HepG2 (cell line): ENCODE measurements around the gene SYNE3. TPM values are rescaled to one million over a fixed set of nuclear protein-coding genes. Genes with fewer than 3 reads are reported as not detected.

ENCODE experiments used
- ATAC-seq: fragments of 200-7000 bp; cut with Tn5 transposase; 3 replicates; pipeline ENCODE4 v1.9.1; 2020; ENCODE audit warnings: mild to moderate bottlenecking, moderate library complexity
- BruUV-seq: library from RNA; stranded (reverse); fragments of 400-500 nt; replicated peaks from 2 replicates; lab custom pipeline; 2021; lab: Mats Ljungman, UMichigan
- CTCF ChIA-PET: fragments of 300-600 bp; formaldehyde crosslinking; extraction: SDS; loops from one replicate; lab custom pipeline; 2021; ENCODE audit warnings: low total read pairs, inconsistent platforms, low intra/inter-chr PET ratio; lab: Yijun Ruan, JAX
- POLR2A ChIA-PET: fragments of 350-600 bp; sonication (Branson Sonifier 250); formaldehyde crosslinking; loops from one replicate; lab custom pipeline; 2020; ENCODE audit warnings: antibody characterized with exemption, inconsistent platforms; lab: Yijun Ruan, JAX
- DNase-seq: peaks from one replicate; pipeline ENCODE4 v3.0.0-alpha.2; 2015; ENCODE audit warnings: low spot score
- FAIRE-seq: peaks from 3 replicates; lab custom pipeline; 2011; peaks lifted over from hg19 to GRCh38; lab: Jason Lieb, UNC
- H2AFZ ChIP-seq: one replicate; pipeline ENCODE4 v1.6.1; 2011; ENCODE audit warnings: low read length, inconsistent platforms
- H3K27ac ChIP-seq: fragments of 300-600 bp; 3 replicates; pipeline ENCODE4 v1.8.0; 2011; ENCODE audit warnings: mixed run types, mild to moderate bottlenecking, mixed read lengths, low read length, inconsistent platforms; ENCODE audit not compliant: insufficient read depth; ENCODE audit errors: extremely low read length
- H3K27me3 ChIP-seq, 2 experiments: fragments of 200-600 bp in 1 of 2; 2 replicates in 1 of 2; 3 replicates in 1 of 2; pipeline versions ENCODE4 v1.6.0 to v1.8.0; 2011; ENCODE audit warnings: low read length in 2 of 2, mild to moderate bottlenecking in 2 of 2, moderate library complexity in 2 of 2, inconsistent platforms in 1 of 2; ENCODE audit not compliant: insufficient read depth in 2 of 2, control insufficient read depth in 1 of 2
- H3K36me3 ChIP-seq, 2 experiments: fragments of 200-600 bp in 1 of 2; replicated peaks in 1 of 2; 2 replicates in 1 of 2; 3 replicates in 1 of 2; pipeline versions ENCODE4 v1.5.1 to v1.8.0; 2011; ENCODE audit warnings: low read length in 2 of 2, inconsistent platforms in 1 of 2; ENCODE audit not compliant: insufficient read depth in 2 of 2, control insufficient read depth in 1 of 2
- H3K4me1 ChIP-seq: 2 replicates; pipeline ENCODE4 v1.5.1; 2012; ENCODE audit warnings: low read length, inconsistent platforms; ENCODE audit not compliant: insufficient read depth
- H3K4me2 ChIP-seq: 2 replicates; pipeline ENCODE4 v1.6.0; 2011; ENCODE audit warnings: low read depth, low read length, inconsistent platforms
- H3K4me3 ChIP-seq, 3 experiments: fragments of 200-600 bp in 1 of 3; sonication (generic), shearing (Covaris generic) in 1 of 3; replicated peaks in 1 of 3; 2 replicates each; pipeline ENCODE4 v1.5.1; 2011 to 2016; ENCODE audit warnings: low read length in 3 of 3, inconsistent platforms in 2 of 3, low read depth in 2 of 3, mild to moderate bottlenecking in 2 of 3, control low read depth in 1 of 3, mixed read lengths in 1 of 3; ENCODE audit not compliant: insufficient read depth in 1 of 3
- H3K79me2 ChIP-seq: one replicate; pipeline ENCODE4 v1.6.1; 2011; ENCODE audit warnings: low read length, inconsistent platforms; ENCODE audit not compliant: insufficient read depth
- H3K9ac ChIP-seq: 2 replicates; pipeline ENCODE4 v1.6.0; 2011; ENCODE audit warnings: mild to moderate bottlenecking, low read depth, low read length, inconsistent platforms; ENCODE audit not compliant: insufficient read depth
- H3K9me3 ChIP-seq: 2 replicates; pipeline ENCODE4 v1.5.1; 2012; ENCODE audit warnings: mild to moderate bottlenecking, low read length
- H4K20me1 ChIP-seq: 2 replicates; pipeline ENCODE4 v1.6.0; 2011; ENCODE audit warnings: inconsistent platforms, mild to moderate bottlenecking, low read length, moderate library complexity; ENCODE audit not compliant: insufficient read depth
- ETV6 ChIP-seq: sonication (generic); formaldehyde crosslinking; conservative IDR thresholded peaks from 2 replicates; pipeline ENCODE4 v1.4.0; 2020; ENCODE audit warnings: missing genetic modification reagents
- MBD4 ChIP-seq: IDR thresholded peaks from 2 replicates; pipeline ENCODE4 v1.6.1; 2012; ENCODE audit warnings: low read length, inconsistent platforms, borderline replicate concordance
- NPAS2 ChIP-seq: sonication (generic); formaldehyde crosslinking; IDR thresholded peaks from 2 replicates; pipeline ENCODE4 v1.8.0; 2022; ENCODE audit warnings: mild to moderate bottlenecking, missing genetic modification reagents, borderline replicate concordance
- SMAD1 ChIP-seq: sonication (generic); formaldehyde crosslinking; IDR thresholded peaks from 2 replicates; pipeline ENCODE4 v1.4.0; 2020; ENCODE audit warnings: missing genetic modification reagents, low read depth, mild to moderate bottlenecking, borderline replicate concordance
- TEAD2 ChIP-seq: sonication (generic); formaldehyde crosslinking; IDR thresholded peaks from 2 replicates; pipeline ENCODE4 v1.9.0; 2021; ENCODE audit warnings: missing genetic modification reagents
- TOPORS ChIP-seq: sonication (generic); formaldehyde crosslinking; IDR thresholded peaks from 2 replicates; pipeline ENCODE4 v1.8.0; 2023; ENCODE audit warnings: mild to moderate bottlenecking, missing genetic modification reagents
- USF2 ChIP-seq, 2 experiments: sonication (generic) in 1 of 2; formaldehyde crosslinking in 1 of 2; IDR thresholded peaks; 2 replicates each; pipeline versions ENCODE4 v1.5.1 to v1.6.1; 2011 to 2020; ENCODE audit warnings: borderline replicate concordance in 1 of 2, low read depth in 1 of 2, low read length in 1 of 2, mild to moderate bottlenecking in 1 of 2, missing genetic modification reagents in 1 of 2, moderate library complexity in 1 of 2
- ZBED4 ChIP-seq: sonication (generic); formaldehyde crosslinking; IDR thresholded peaks from 2 replicates; pipeline ENCODE4 v1.4.0; 2020; ENCODE audit warnings: missing genetic modification reagents, borderline replicate concordance
- ZNF234 ChIP-seq: sonication (generic); formaldehyde crosslinking; conservative IDR thresholded peaks from 2 replicates; pipeline ENCODE4 v1.5.1; 2020; ENCODE audit warnings: mild to moderate bottlenecking, missing genetic modification reagents
- WGBS: methylation state at CpG from one replicate; pipeline ENCODE4 v1.1.6; 2017; ENCODE audit warnings: low lambda C conversion rate; 5-methylcytosine and 5-hydroxymethylcytosine counted together
- in situ Hi-C: cut with HindIII; loops from 2 replicates; pipeline ENCODE4 v1.10.0; 2017; ENCODE audit warnings: low pct_unique_long_range_greater_than_20kb; ENCODE audit not compliant: extremely low pct_ligation_motif_present
- intact Hi-C: fragments of 100-400 bp; cut with micrococcal nuclease; formaldehyde crosslinking; loops from one replicate; pipeline ENCODE4 v1.10.0; 2022; ENCODE audit not compliant: unreplicated experiment
- polyA plus RNA-seq, 8 experiments: library from polyadenylated mRNA; depleted of rRNA in 3 of 8; stranded (reverse) in 7 of 8; unstranded in 1 of 8; fragments of >200 nt; fragmentation: Illumina TruSeq in 4 of 8; extraction: Trizol in 4 of 8; gene quantifications; 2 replicates each; pipeline versions ENCODE4 v1.2.1 to v1.2.3, GENCODE V29; 2011 to 2016; ENCODE audit warnings: low read depth in 4 of 8, missing spikeins in 1 of 8, mixed read lengths in 1 of 8; ENCODE audit not compliant: insufficient read depth in 1 of 8
- total RNA-seq, 5 experiments: library from RNA; depleted of rRNA; stranded (reverse); fragments of >200 nt; fragmentation: Illumina TruSeq; extraction: Trizol; gene quantifications; 2 replicates each; pipeline ENCODE4 v1.2.3, GENCODE V29; 2016; ENCODE audit warnings: low read depth in 1 of 5
- TF ChIP-seq, protein P1 (sequence below): sonication (generic); formaldehyde crosslinking; IDR thresholded peaks from 2 replicates; pipeline ENCODE4 v1.5.1; 2020; ENCODE audit warnings: missing genetic modification reagents, mild to moderate bottlenecking, borderline replicate concordance

The SYNE3 gene
- total and polyA plus RNA-seq, 2 of the 13 experiments (the other 11 are each of a cell fraction or from before 2014, with no cell fraction given) = 7.8 to 8.0 TPM

- no peaks in the 10 kb centered on the region for H3K27me3 ChIP-seq
- TF ChIP-seq ETV6 (CRISPR knock-in tag) (no peak), MBD4 (no peak), TEAD2 (no peak), NPAS2 (CRISPR knock-in tag) (no peak)
- TF ChIP-seq, protein P1, sequence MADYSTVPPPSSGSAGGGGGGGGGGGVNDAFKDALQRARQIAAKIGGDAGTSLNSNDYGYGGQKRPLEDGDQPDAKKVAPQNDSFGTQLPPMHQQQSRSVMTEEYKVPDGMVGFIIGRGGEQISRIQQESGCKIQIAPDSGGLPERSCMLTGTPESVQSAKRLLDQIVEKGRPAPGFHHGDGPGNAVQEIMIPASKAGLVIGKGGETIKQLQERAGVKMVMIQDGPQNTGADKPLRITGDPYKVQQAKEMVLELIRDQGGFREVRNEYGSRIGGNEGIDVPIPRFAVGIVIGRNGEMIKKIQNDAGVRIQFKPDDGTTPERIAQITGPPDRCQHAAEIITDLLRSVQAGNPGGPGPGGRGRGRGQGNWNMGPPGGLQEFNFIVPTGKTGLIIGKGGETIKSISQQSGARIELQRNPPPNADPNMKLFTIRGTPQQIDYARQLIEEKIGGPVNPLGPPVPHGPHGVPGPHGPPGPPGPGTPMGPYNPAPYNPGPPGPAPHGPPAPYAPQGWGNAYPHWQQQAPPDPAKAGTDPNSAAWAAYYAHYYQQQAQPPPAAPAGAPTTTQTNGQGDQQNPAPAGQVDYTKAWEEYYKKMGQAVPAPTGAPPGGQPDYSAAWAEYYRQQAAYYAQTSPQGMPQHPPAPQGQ (CRISPR knock-in tag) = no peak
- TF ChIP-seq, all 625 proteins: peak for 0
- no TSS peak for BruUV-seq
- Histone ChIP-seq H3K27ac (no peak overlapping the region), H3K4me1 (peaks cover 16% of the 10 kb centered on the region), H4K20me1 (no peaks in the 10 kb centered on the region), H3K9ac (no peak overlapping the region), H3K4me2 (no peak overlapping the region), H3K4me3 (no peak overlapping the region), H2AFZ (no peak overlapping the region), H3K9me3 (no peaks in the 10 kb centered on the region), H3K36me3 (peaks cover 1 to 8% of the 10 kb centered on the region in 2 experiments; a peak in 2 of 5 replicates), H3K79me2 (peaks cover 20% of the 10 kb centered on the region)
- WGBS = 96% methylated on average over 3 of the region's 6 CpGs
- FAIRE-seq (no peak), ATAC-seq (no peak), DNase-seq (no peak)
- CTCF ChIA-PET = no interaction called here
- intact Hi-C loops (no loop called here), in situ Hi-C loops (no loop called here)
- POLR2A ChIA-PET = no interaction called here
These were observed 7.0 kb downstream of the SYNE3 start for GRCh38 chr14:95509495-95509894.

DNA sequence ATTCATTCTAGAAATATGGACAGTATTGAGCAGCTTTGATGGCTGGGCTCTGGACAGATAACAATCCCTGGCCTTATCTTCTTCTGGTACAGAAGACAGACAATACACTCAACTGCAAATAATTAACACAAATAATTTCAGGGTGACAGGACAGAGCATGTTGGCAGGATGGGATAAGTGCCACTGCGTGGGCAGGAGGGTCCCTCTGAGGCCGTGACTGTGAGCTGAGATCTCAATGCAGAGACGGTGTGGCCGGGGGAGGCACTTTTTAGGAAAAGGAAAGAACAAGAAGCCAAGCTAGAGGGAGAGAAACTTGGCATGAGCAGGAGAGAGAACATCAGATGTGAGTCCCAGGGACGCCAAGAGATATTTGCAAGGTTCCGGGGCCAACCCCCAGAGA, 8.1 kb downstream of the SYNE3 start:
- Histone ChIP-seq H3K27me3 (no peaks in the 10 kb centered on the region), H4K20me1 (no peaks in the 10 kb centered on the region), H3K27ac (no peak overlapping the region), H3K79me2 (peaks cover 14% of the 10 kb centered on the region), H3K4me1 (peaks cover 19% of the 10 kb centered on the region), H2AFZ (no peak overlapping the region), H3K9me3 (no peaks in the 10 kb centered on the region), H3K36me3 (peaks cover 1 to 8% of the 10 kb centered on the region in 2 experiments; a peak in 2 of 5 replicates), H3K4me2 (no peak overlapping the region), H3K4me3 (no peak overlapping the region), H3K9ac (no peak overlapping the region)
- ATAC-seq = no peak
- ChIA-PET CTCF (no interaction called here), POLR2A (no interaction called here)
- FAIRE-seq = no peak
- intact Hi-C loops (no loop called here), in situ Hi-C loops (no loop called here)
- no TSS peak for BruUV-seq
- 97% methylated on average over 6 of the region's 6 CpGs for WGBS
- DNase-seq = no peak
- TF ChIP-seq ZNF234 (no peak), SMAD1 (CRISPR knock-in tag) (no peak), USF2 (IDR thresholded peaks at IDR 0.05; ENCODE audit: low read depth, low read length) (no peak), USF2 (CRISPR knock-in tag; IDR thresholded peaks at IDR 0.05; ENCODE audit: borderline replicate concordance) (no peak), TOPORS (CRISPR knock-in tag) (no peak), ZBED4 (no peak)
